NCI-H1105 treated with DMSO at 0.1 percent for 48 hours (cell line): ENCODE measurements around the gene NMT1.

ENCODE experiments used
- DNase-seq: peaks from one replicate; lab custom pipeline; 2025; lab: John Stamatoyannopoulos, UW

Gene NMT1

GRCh38 chr17:45104907-45105624 is 43.9 kb downstream of the NMT1 start:
- no peak for DNase-seq

DNA sequence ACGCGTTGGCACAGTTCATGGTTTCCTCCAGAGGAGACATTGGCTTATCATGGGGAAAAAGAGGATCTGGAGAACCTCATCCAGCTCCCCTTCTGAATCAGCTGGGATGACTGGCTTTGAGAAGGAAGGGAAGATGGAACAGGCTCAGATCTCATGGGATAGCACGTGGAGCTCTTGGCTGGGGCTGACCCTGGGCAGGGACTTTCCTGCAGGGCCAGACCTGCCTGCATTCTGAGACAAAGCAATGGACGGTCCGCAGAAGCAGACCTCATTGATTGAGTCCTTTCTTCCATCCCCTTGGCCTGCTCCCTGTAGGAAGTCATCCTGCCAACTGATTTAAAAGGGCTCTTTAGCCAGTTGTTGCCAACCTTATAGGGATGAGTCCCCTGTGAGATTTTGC is 45.0 kb downstream of the NMT1 start:
- DNase-seq = no peak

GRCh38 chr17:45106582-45106981 is 45.5 kb downstream of the NMT1 start:
- DNase-seq = no peak

DNA sequence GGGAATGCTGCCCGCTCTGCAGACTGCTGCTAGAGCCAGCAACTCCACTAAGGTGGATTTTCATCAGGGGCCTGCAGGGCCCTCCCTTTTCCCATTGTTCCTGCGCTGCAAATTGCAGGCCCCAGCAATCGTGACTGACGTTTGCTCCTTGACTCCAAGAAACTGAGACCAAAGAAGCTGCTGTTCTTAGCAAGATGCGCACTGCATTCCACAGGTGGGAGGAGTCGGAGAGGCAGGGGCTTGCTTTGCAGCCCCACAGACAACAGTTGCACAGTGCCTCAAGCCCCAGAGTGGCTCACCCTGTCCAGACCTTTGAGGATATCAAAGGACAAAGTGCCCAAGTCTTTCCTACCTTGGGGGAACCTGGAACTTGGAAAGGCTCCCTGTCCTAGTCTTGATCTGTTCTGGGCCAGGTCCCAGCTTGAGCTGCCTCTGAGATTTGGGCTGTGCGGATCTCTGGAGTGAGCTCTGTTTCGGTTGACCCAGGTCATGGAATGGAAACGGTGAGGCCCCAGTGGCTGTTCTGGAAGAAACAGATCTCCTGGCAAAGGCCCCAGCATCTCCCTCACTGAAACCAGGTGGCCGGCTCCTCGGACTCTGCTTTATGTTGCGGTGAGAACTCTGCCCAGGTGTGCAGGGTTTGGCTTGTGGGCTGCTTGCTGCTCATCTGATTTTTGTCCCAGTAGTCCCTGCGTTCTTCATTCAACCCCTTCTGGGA is 46.3 kb downstream of the NMT1 start:
- DNase-seq = no peak

DNA sequence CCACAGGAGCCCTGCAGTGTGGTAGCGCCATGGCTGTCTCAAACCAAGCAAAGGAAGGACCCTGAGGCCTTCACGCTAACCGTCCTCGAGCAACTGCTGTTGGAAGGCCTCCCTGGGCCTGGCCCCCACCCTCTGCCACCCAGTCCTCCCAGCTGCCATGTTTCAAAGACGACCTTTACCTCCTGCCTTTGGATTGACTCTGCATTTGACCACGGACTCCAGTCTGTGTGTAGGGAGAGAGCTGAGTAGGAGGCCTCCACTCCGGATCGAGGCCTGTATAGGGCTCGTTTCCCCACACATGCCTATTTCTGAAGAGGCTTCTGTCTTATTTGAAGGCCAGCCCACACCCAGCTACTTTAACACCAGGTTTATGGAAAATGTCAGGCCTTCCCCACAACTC is 46.9 kb downstream of the NMT1 start:
- no peak for DNase-seq

DNA sequence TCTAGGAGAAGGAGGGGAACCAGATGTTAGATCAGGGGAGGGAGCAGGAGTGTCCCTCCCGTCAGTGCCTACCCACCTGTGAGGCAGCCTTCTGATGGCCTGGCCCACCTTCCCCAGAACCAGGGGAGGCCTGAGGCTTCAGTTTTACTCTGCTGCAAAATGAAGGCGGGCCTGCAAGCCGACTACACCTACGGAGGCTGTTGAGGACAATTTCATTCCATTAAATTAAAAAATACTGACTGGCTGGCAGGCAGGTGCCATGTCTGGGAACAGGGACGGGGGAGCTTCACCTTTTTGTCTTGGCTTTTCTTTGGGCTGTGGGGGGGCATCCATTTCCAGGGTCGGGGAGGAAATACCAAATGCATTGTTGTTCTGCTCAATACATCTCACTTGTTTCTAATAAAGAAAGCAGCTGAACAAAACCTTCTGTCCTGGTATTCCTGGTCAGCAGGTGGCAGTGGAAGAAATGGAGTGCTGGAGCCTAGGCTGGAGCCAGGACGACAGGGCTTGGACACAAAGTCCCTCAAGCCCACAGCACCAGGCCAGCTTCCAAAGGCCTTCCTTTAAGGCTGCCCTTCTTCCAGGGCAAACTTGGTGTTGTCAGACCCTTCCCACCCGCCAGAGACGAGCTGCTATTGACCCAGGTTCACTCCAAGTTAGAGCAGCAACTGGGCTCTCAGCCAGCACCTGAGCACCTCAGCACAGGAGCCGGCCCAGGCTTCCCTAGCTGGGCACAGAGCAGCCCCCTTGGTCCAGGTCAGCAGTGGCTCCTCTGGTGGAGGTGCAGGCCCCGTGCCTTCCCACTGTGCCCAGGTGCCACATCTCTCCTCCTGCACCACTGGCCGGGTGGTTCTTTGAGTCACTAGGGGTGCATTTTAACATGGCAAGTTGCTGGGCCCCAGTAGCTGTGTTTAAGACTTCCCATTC is 47.7 kb downstream of the NMT1 start:
- DNase-seq = no peak

DNA sequence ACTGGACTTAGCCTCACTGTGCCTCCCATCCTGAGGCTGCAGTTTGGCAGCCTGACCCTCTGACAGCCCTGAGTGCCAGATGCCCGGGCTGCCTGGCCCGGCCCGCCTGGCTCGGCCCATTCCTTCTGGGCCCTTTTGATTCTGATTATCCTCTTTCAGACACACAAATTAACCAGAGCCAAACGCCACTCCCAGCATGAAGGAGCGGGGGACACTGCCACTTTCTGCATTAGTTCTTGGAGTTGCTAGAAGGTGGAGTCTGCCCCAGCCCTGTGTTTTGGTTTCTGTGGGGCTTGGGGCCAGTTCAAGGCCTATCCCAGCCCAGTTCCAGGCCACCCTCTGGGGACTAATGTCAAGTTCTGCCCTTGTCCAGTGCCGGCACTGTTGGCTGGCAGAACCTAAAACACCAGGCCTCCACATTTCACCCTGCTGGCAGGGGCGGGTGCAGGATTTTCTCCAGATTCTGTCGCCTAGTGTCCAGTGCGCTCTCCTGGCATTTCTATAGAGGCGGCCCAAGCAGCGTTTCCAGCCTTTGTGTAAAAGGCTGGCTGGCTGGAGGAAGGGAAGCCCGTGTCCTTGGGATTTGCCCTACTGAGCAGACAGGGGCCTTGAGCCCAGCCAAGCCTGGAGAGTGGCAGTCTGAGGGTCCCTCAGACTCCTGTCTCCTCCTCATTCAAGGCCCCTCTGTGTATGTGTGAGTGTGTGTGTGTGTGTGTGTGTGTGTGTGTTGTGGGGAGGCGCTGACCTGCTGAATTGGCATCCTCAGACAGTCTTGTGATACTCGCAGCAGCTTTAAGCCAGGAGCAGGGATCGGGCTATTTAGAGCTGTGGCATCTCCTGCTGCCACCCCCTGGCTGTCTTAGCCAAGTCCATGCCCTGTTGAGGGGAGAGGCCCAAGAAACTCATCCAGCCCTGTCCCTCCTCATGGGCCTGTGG is 49.8 kb downstream of the NMT1 start:
- no peak for DNase-seq

GRCh38 chr17:45111850-45112249 is 50.7 kb downstream of the NMT1 start:
- DNase-seq = no peak

- no peak for DNase-seq
These were observed 51.7 kb downstream of the NMT1 start for GRCh38 chr17:45112559-45113423.

- DNase-seq = no peak
These were observed 52.3 kb downstream of the NMT1 start for GRCh38 chr17:45113424-45113754.

GRCh38 chr17:45114117-45114932 is 53.2 kb downstream of the NMT1 start:
- DNase-seq = no peak

DNA sequence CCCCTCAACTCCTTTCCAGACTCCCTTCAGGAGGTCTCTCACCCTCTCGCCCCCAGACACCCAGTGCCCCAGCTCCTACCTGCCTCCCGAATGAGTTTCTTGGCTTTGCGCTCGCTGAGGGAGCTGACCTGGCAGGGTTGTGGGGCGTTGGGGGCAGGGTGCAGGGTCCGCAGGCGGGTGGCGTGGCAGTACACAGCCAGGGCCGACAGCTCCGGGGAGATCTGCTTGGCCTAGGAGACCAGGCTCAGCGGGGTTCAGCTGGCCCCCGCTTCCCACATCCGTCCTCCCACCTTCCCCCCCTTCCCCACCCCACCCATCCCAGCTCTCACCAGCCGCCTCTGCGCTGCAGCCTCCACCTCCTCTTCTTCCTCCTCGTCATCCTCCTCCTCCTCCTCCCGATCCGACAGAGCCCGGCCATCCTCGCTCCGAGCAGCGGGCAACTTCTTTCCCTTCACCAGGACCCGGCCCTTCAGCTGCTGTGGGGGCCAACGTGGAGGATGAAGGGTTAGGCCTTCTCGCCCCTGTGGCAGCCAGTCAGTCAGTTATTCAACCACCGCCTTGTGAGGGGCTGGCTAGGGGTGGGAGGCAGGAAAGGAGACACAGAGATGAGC is 54.0 kb downstream of the NMT1 start:
- no peak for DNase-seq

DNA sequence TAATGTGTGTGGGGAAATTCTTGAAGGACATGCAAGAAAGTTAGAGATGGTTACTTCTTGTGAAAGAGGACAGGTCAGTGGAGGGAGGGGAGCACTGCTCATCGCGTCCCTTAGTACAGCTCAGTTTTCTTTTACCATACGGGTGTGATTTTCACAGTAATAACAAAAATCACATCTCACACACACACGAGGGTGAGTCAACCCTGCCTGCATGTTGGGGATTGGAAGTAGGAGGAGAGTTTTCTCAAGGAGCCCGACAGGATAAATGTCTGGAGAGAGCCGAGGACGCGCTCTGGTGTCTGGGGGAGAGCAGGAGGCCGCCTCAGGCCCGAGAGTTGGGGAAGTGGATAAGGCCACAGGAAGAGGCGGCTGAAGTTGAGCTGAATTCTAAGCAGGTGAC is 54.8 kb downstream of the NMT1 start:
- DNase-seq = no peak

DNA sequence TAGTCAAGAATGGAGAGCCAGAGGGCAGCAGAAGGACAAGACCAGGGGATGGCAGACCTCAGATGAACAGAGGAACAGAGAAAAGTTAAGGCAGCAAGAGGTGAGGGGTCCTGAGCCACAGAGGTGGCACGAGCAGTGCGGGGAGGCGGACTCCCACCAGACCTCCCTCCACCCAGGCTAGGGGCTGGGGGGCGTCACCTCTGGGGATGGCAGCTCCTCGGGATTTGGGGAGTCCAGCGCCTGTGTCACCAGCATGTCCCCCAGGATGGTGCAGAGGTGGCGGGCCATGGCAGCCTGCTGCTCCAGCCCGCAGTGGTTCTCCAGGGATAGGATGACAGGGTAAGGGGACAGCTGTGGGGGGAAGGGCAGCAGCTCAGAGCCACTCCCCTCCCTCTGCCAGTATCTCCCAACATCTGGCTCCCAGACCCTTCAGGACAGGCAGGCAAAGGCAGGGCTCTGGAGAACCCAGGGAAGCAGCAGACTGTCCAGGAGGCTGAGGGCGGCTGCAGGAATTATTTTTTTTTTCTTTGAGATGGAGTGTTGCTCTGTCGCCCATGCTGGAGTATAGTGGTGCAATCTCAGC is 55.4 kb downstream of the NMT1 start:
- DNase-seq = no peak

DNA sequence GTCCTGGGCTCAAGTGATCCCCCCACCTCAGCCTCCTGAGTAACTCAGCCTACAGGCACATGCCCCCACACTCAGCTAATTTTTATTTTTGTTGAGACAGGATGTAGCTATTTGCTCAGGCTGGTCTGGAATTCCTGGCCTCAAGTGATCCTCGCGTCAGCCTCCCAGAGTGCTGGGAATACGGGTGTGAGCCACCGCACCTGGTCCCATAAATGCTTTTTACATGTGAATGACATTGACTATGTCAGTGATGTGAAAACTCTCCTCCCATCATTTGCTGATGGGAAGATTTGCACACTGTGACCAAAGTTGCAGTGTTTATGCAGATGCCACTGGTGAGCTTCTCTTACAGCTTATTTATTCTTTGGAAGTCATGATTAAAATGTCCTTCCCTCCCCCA is 56.2 kb downstream of the NMT1 start:
- no peak for DNase-seq

DNA sequence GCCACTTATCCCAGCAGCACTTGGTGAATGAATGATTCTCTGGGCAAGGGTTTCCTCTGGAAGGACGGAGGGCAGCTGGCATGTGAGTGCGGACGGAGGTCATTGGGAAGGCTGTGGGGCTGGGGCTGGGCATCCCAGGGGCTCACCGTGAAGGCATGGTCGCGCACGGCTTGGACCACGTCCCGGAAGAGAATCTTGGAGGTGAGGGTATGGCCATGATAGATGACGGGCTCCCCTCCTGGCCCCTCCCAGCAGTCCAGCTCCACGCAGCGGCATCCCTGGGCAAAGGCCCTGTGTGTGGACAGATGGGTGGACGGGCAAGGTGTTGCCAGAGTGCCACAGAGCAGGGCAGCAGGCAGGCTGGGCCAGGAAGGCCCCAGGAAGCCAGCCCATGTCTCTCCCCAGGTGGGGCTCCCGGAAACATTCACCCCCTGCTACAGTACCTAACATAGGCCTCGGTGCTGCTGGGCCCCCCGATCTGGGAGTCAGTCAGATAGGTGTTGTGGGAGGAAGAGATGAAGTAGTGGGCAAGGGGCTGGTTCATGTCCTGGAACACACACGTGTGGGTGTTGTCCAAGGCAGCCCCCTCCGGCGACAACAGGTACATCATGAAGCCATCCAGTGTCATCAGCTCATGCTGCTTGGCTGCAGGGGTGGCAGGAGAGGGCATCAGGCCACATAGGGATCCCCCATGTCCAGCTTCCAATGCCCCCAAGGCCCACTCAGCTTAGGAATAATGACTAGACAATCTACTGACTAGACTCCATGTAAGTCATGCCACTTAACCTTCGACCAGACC is 56.9 kb downstream of the NMT1 start:
- no peak for DNase-seq

DNA sequence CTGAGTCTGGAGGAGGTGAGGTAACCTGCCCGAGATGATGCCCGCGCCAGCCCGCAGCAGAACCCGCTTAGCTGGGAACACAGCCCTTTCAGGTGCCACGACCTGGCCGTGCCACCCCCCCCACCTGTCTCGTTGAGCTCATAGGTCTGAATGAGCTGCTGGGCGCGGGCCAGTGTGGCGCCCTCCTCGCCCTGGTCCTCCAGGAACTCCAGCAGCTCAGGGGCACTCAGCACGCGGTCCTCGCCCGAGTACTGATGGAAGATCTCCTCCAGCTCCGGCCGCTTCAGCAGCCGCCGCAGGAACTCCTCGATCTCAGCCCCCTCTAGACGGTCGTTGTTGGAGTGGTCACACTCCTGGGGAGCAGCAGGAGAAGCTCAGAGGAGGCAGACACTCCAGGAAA is 57.6 kb downstream of the NMT1 start:
- no peak for DNase-seq

DNA sequence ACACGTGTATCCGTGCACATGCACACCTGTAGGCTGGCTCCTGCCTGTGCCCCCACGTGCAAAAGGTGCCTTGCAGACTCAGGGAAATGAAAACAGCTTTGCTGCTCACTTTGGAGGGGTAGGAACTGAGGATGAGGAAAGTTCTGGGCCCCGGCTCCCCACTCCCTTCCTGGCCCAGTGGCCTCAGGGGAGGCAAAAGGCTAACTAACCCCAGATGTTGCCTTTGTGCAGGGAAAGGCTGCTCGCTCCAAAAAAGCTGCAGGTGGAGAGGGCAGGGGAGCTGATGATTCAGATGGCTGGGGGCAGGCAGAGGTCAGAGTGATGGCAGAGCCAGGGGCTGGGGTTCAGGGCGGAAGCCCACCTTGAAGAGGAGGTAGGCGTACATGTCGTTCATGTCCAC is 58.8 kb downstream of the NMT1 start:
- no peak for DNase-seq
